K562 (cell line): ENCODE measurements around the gene AMIGO3. TPM values are rescaled to one million over a fixed set of nuclear protein-coding genes. Genes with fewer than 3 reads are reported as not detected.

ENCODE experiments used
- ATAC-seq: fragments of 200-7000 bp; cut with Tn5 transposase; 3 replicates; pipeline ENCODE4 v1.9.1; 2020; ENCODE audit warnings: moderate library complexity
- BruUV-seq: library from RNA; stranded (reverse); fragments of 400-500 nt; replicated peaks from 2 replicates; lab custom pipeline; 2021; lab: Mats Ljungman, UMichigan
- CTCF ChIA-PET: fragments of 300-600 bp; formaldehyde crosslinking; extraction: SDS; loops from one replicate; lab custom pipeline; 2021; ENCODE audit warnings: low intra/inter-chr PET ratio; lab: Yijun Ruan, JAX
- POLR2A ChIA-PET: fragments of 300-600, 350-650 bp; sonication (Branson Sonifier 250); formaldehyde crosslinking; extraction: SDS; loops from one replicate; lab custom pipeline; 2021; ENCODE audit warnings: antibody characterized with exemption, inconsistent platforms; lab: Yijun Ruan, JAX
- DNase-seq, 4 experiments: peaks; one replicate each; pipeline versions ENCODE4 v3.0.0 to v3.0.0-alpha.2; 2011 to 2018; ENCODE audit warnings: low spot score in 3 of 4, mixed read lengths in 3 of 4; ENCODE audit errors: extremely low read depth in 1 of 4
- FAIRE-seq: peaks from 2 replicates; lab custom pipeline; 2011; peaks lifted over from hg19 to GRCh38; lab: Jason Lieb, UNC
- H2AFZ ChIP-seq: 2 replicates; pipeline ENCODE4 v1.6.0; 2011; ENCODE audit warnings: low read depth, low read length, control low read depth, inconsistent platforms
- H3K27ac ChIP-seq: fragments of 200-600 bp; 3 replicates; pipeline ENCODE4 v1.8.0; 2011; ENCODE audit warnings: low read depth, mild to moderate bottlenecking, control low read depth, inconsistent platforms, low read length, moderate library complexity, mixed read lengths; ENCODE audit errors: extremely low read depth
- H3K27me3 ChIP-seq, 2 experiments: fragments of 300-600 bp in 1 of 2; 2 replicates in 1 of 2; 3 replicates in 1 of 2; pipeline versions ENCODE4 v1.6.0 to v1.8.0; 2011; ENCODE audit warnings: inconsistent platforms in 2 of 2, low read length in 2 of 2, mild to moderate bottlenecking in 1 of 2, mixed read lengths in 1 of 2, moderate library complexity in 1 of 2; ENCODE audit not compliant: control insufficient read depth in 2 of 2, insufficient read depth in 2 of 2
- H3K36me3 ChIP-seq: fragments of 300-600 bp; 3 replicates; pipeline ENCODE4 v1.8.0; 2011; ENCODE audit warnings: mild to moderate bottlenecking, low read length, inconsistent platforms; ENCODE audit not compliant: control insufficient read depth, insufficient read depth
- H3K4me1 ChIP-seq, 2 experiments: fragments of 200-600 bp in 1 of 2; replicated peaks in 1 of 2; 2 replicates in 1 of 2; 3 replicates in 1 of 2; pipeline versions ENCODE4 v1.5.1 to v1.8.0; 2011; ENCODE audit warnings: inconsistent platforms in 2 of 2, low read length in 2 of 2, mild to moderate bottlenecking in 1 of 2, mixed read lengths in 1 of 2, moderate library complexity in 1 of 2; ENCODE audit not compliant: control insufficient read depth in 2 of 2, insufficient read depth in 2 of 2
- H3K4me2 ChIP-seq: 2 replicates; pipeline ENCODE4 v1.6.1; 2011; ENCODE audit warnings: low read length, control low read depth, inconsistent platforms, mixed read lengths; ENCODE audit not compliant: insufficient read depth
- H3K4me3 ChIP-seq: fragments of 200-600 bp; sonication (generic), shearing (Covaris generic); 2 replicates; pipeline ENCODE4 v1.5.1; 2016; ENCODE audit warnings: control low read depth, inconsistent platforms
- H3K79me2 ChIP-seq: fragments of 200-600 bp; 3 replicates; pipeline ENCODE4 v1.8.0; 2011; ENCODE audit warnings: low read length, inconsistent platforms; ENCODE audit not compliant: control insufficient read depth, insufficient read depth
- H3K9ac ChIP-seq, 2 experiments: 2 replicates each; pipeline versions ENCODE4 v1.6.0 to v1.6.1; 2011; ENCODE audit warnings: low read depth in 2 of 2, low read length in 2 of 2, control low read depth in 1 of 2, inconsistent platforms in 1 of 2, mild to moderate bottlenecking in 1 of 2, mixed read lengths in 1 of 2; ENCODE audit not compliant: insufficient read depth in 1 of 2
- H3K9me1 ChIP-seq: one replicate; pipeline ENCODE4 v1.6.0; 2011; ENCODE audit warnings: inconsistent platforms, mild to moderate bottlenecking, low read length, moderate library complexity; ENCODE audit not compliant: control insufficient read depth, insufficient read depth
- H3K9me3 ChIP-seq: replicated peaks from 2 replicates; pipeline ENCODE4 v1.5.1; 2011; ENCODE audit warnings: low read depth, low read length, inconsistent platforms; ENCODE audit not compliant: control insufficient read depth, insufficient read depth
- H4K20me1 ChIP-seq: replicated peaks from 2 replicates; pipeline ENCODE4 v1.6.1; 2011; ENCODE audit warnings: low read length, inconsistent platforms, mixed read lengths; ENCODE audit not compliant: control insufficient read depth, insufficient read depth
- ARID1B ChIP-seq: fragments of 450-650 bp; IDR thresholded peaks from 2 replicates; pipeline ENCODE4 v1.6.1; 2016; ENCODE audit warnings: antibody characterized with exemption, mild to moderate bottlenecking, inconsistent platforms
- KDM5B ChIP-seq: fragments of 200-600 bp; sonication (generic); IDR thresholded peaks from 2 replicates; pipeline ENCODE4 v1.6.1; 2012; ENCODE audit warnings: low read depth, mild to moderate bottlenecking, moderate library complexity, low read length, control low read depth, inconsistent platforms; ENCODE audit not compliant: insufficient replicate concordance
- MGA ChIP-seq: fragments of 450-650 bp; IDR thresholded peaks from 2 replicates; pipeline ENCODE4 v1.6.1; 2016; ENCODE audit warnings: mild to moderate bottlenecking, moderate library complexity
- RFX7 ChIP-seq: fragments of 250-450 bp; sonication (Bioruptor Pico); IDR thresholded peaks from 2 replicates; pipeline ENCODE4 v1.5.1; 2021; ENCODE audit warnings: mild to moderate bottlenecking
- TAF9B ChIP-seq: fragments of 450-650 bp; IDR thresholded peaks from 2 replicates; pipeline ENCODE4 v1.6.1; 2018; ENCODE audit warnings: mild to moderate bottlenecking; ENCODE audit not compliant: partially characterized antibody
- ZNF592 ChIP-seq: fragments of 450-650 bp; IDR thresholded peaks from 2 replicates; pipeline ENCODE4 v1.6.1; 2017; ENCODE audit warnings: antibody characterized with exemption, mild to moderate bottlenecking
- WGBS: fragments of 100-300 bp; shearing (Covaris generic); methylation state at CpG from one replicate; pipeline ENCODE4 v1.1.6; 2016; ENCODE audit warnings: low coverage, mixed read lengths; ENCODE audit not compliant: insufficient coverage; ENCODE audit errors: missing lambda C conversion rate; 5-methylcytosine and 5-hydroxymethylcytosine counted together
- in situ Hi-C: fragments of 300-500 bp; cut with MboI; formaldehyde crosslinking; loops from 4 replicates; pipeline ENCODE4 v1.15.0; 2018; ENCODE audit warnings: inconsistent platforms, mixed read lengths
- intact Hi-C: fragments of 100-400 bp; cut with micrococcal nuclease; formaldehyde crosslinking; loops from 2 replicates; pipeline ENCODE4 v1.14.2; 2022
- polyA plus RNA-seq, 8 experiments: library from polyadenylated mRNA; depleted of rRNA in 4 of 8; stranded (reverse) in 5 of 8; unstranded in 3 of 8; fragments of >200 nt; fragmentation: Nextera tagmentation in 2 of 8; fragmentation: Illumina TruSeq in 1 of 8; extraction: Ambion mirVana in 2 of 8; extraction: Trizol in 1 of 8; gene quantifications; 2 replicates each; pipeline versions ENCODE4 v1.2.1 to v1.2.3, GENCODE V29; 2011 to 2014; ENCODE audit warnings: inconsistent platforms in 1 of 8, missing spikeins in 1 of 8
- total RNA-seq, 7 experiments: library from RNA; depleted of rRNA in 6 of 7; stranded (reverse); fragments of >200 nt in 6 of 7; fragmentation: Illumina TruSeq in 2 of 7; extraction: Trizol in 2 of 7; gene quantifications; 2 replicates each; pipeline versions ENCODE4 v1.2.1 to v1.2.3, GENCODE V29; 2011 to 2021; ENCODE audit warnings: low replicate concordance in 1 of 7

Gene AMIGO3
- total and polyA plus RNA-seq, 9 of the 15 experiments (the other 6 are each of a cell fraction or from before 2014, with no cell fraction given): 0.13 to 2.8 (median 0.44) TPM; not detected in 4

DNA sequence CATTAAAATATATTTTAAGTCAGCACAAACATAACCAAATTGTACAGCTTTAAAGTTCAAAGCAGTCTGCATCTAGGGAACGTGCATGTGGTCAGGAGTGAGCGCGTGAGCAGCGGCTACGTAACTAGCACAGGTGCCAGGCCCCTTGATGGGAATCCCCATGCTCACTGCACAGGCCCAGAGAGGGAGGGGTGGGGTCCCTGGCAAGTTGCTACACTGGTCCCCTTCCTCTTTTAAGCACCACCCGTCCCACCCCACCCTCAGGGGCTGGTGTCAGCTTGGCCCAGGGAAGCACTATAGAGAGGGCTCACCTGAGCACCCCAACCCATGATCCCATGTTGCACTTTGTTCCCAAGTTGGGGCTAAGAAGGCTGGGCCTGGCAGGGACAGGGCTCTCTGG is 5.1 kb upstream of the AMIGO3 start:
- in situ Hi-C loops: no loop called here
- 0 out of 2 replicates have a peak, but pooled peaks cover 3% of the 10 kb centered on the region for H4K20me1 ChIP-seq
- H3K9me3 ChIP-seq: no peaks in the 10 kb centered on the region
- FAIRE-seq: no peak
- peak overlapping the region; percentile 99 for H3K4me3 ChIP-seq
- intact Hi-C loops: loop anchor here (5.0 kb wide), 1 partner anchor 113 kb away; no protein-coding TSS in a partner anchor
- H3K27me3 ChIP-seq: no peaks in the 10 kb centered on the region
- H3K9me1 ChIP-seq: no peaks in the 10 kb centered on the region
- WGBS: 11% methylated on average over 5 of the region's 6 CpGs
- TF ChIP-seq ARID1B (0 out of 2 replicates have a peak, but pooled peaks have one; percentile 12), TAF9B (no peak), KDM5B (peak; percentile 16), MGA (peak; percentile 43), RFX7 (CRISPR knock-in tag) (no peak), ZNF592 (peak; percentile 64; the same call in 1 of the 2 replicates)
- TF ChIP-seq, all 486 proteins: peak for 4
- peaks cover 12% of the 10 kb centered on the region for H3K79me2 ChIP-seq
- peak overlapping the region; percentile 95 to 96 for H3K9ac ChIP-seq
- CTCF ChIA-PET: no interaction called here
- peak overlapping the region; percentile 86; the same call in 1 of the 2 replicates for H2AFZ ChIP-seq
- peak; percentile 20 for ATAC-seq
- no TSS peak for BruUV-seq
- peak in 1 of 4 experiments; percentile 32 for DNase-seq
- peak overlapping the region; percentile 81 for H3K4me2 ChIP-seq
- peaks cover 2 to 33% of the 10 kb centered on the region in 2 experiments; a peak in 4 of 5 replicates for H3K4me1 ChIP-seq
- POLR2A ChIA-PET: interaction anchor here (0.6 to 1.4 kb wide), 7 partner anchors 7 to 78 kb away, joined by 3 to 6 read pairs (median 3); no protein-coding TSS in a partner anchor
- peak overlapping the region; percentile 91 for H3K27ac ChIP-seq
- H3K36me3 ChIP-seq: peaks cover 62% of the 10 kb centered on the region; the same call in 2 of the 3 replicates
